ENCODE data around the gene VOPP1.

The VOPP1 gene

GRCh38 chr7:55561690-55562089 is 10.6 kb downstream of the VOPP1 start:
- Histone ChIP-seq H3K36me3 (ENCODE audit: insufficient read depth) (no peaks in the 10 kb centered on the region), H3K4me1 (ENCODE audit: low read depth, poor library complexity, severe bottlenecking) (peaks cover 100% of the 10 kb centered on the region), H2AFZ (ENCODE audit: low read depth) (no peak overlapping the region), H3K27ac (peak overlapping the region; percentile 23; the same call in 1 of the 2 replicates), H3K27me3 (ENCODE audit: insufficient read depth, low read depth) (no peaks in the 10 kb centered on the region), H3K4me2 (no peak overlapping the region; the same call in 1 of the 2 replicates), H3K4me3 (IDR thresholded peaks at IDR 0.05; ENCODE audit: insufficient read depth, low read depth, low read length) (no peak overlapping the region), H4K20me1 (ENCODE audit: insufficient read depth) (peaks cover 66% of the 10 kb centered on the region), H3K9ac (no peak overlapping the region), H3K79me2 (ENCODE audit: insufficient read depth, low read depth) (peaks cover 100% of the 10 kb centered on the region)
- TF ChIP-seq, protein P1, sequence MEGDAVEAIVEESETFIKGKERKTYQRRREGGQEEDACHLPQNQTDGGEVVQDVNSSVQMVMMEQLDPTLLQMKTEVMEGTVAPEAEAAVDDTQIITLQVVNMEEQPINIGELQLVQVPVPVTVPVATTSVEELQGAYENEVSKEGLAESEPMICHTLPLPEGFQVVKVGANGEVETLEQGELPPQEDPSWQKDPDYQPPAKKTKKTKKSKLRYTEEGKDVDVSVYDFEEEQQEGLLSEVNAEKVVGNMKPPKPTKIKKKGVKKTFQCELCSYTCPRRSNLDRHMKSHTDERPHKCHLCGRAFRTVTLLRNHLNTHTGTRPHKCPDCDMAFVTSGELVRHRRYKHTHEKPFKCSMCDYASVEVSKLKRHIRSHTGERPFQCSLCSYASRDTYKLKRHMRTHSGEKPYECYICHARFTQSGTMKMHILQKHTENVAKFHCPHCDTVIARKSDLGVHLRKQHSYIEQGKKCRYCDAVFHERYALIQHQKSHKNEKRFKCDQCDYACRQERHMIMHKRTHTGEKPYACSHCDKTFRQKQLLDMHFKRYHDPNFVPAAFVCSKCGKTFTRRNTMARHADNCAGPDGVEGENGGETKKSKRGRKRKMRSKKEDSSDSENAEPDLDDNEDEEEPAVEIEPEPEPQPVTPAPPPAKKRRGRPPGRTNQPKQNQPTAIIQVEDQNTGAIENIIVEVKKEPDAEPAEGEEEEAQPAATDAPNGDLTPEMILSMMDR (conservative IDR thresholded peaks at IDR 0.05; ENCODE audit: low read depth, low read length) = no peak

DNA sequence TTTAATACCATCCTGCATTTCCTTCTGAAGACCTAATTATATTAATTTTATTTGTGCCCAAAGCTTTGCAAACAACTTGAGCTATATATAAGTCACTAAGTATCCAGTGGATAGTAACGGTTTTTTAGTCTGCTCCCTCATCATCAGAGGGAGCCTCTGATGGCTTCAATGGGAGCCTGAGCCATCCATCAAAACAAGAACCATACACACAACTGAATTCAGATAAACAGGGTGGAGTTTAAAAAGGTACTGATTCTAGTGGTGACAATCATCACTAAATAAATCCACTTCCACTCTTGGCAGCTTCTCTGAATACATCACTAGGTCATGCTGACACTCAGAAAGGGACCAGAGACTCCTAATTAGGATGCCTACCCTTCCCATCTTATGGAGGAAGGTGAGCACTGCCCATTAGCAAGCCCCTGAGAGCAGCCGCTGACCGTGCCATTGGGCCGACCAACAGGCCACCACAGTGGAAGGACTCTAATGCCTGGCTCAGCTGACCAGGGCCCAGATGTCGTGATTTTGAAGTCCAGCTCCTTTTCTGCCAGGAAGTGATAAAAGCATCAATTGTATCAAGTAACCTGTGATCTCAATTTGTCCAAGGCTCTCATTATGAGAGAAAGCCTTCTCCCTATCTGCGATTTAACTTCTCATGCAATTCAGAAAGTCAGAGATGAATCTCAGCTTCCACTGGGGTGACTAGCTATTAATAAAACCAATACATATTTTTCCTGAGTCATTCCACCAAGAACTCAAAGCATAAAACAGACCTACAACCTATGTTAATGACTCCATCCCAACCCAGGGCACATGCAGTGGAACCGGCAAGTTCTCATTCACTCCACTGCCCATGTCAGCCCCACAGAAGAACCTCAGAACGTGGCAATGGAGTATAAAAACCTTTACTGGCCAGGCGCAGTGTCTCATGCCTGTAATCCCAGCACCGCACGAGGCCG is 13.1 kb downstream of the VOPP1 start:
- Histone ChIP-seq H3K9ac (no peak overlapping the region), H3K36me3 (ENCODE audit: insufficient read depth) (peaks cover 4% of the 10 kb centered on the region; the same call in 1 of the 2 replicates), H3K4me3 (IDR thresholded peaks at IDR 0.05; ENCODE audit: insufficient read depth, low read depth, low read length) (no peak overlapping the region), H3K79me2 (ENCODE audit: insufficient read depth, low read depth) (peaks cover 100% of the 10 kb centered on the region), H2AFZ (ENCODE audit: low read depth) (no peak overlapping the region), H3K4me1 (ENCODE audit: low read depth, poor library complexity, severe bottlenecking) (peaks cover 100% of the 10 kb centered on the region), H3K27ac (peak overlapping the region; percentile 37; the same call in 1 of the 2 replicates), H3K27me3 (ENCODE audit: insufficient read depth, low read depth) (no peaks in the 10 kb centered on the region), H3K4me2 (peak overlapping the region; percentile 72), H4K20me1 (ENCODE audit: insufficient read depth) (peaks cover 46% of the 10 kb centered on the region)
- TF ChIP-seq, protein P1 (conservative IDR thresholded peaks at IDR 0.05; ENCODE audit: low read depth, low read length) = no peak

DNA sequence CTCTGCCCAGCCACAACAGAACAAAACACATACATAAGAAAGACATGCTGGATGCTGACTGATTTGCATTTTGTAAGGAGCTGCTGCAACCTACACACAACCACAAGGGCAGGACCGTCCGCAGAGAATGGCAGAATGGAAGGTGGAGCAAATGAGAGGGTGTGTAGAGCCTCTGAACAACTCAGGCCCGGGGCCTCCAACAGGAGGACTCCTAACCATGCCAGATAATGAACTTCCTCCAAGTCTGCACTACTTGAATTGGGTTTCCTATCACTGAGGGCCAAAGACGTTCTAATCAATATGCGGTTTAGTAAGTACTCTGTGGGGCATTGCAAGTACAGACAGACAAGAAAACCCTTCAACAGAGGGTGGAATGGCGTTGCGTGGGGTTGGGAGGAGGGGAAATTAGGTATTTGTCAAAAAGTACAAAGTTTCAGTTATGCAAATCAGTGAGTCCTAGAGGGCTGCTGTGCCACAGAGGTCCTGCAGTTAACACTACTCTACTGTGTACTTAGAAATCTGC is 14.6 kb downstream of the VOPP1 start:
- Histone ChIP-seq H3K9ac (peak overlapping the region; percentile 5; the same call in 1 of the 2 replicates), H3K27ac (peak overlapping the region; percentile 37), H3K4me1 (ENCODE audit: low read depth, poor library complexity, severe bottlenecking) (peaks cover 97% of the 10 kb centered on the region), H4K20me1 (ENCODE audit: insufficient read depth) (peaks cover 35% of the 10 kb centered on the region; the same call in 1 of the 2 replicates), H3K27me3 (ENCODE audit: insufficient read depth, low read depth) (no peaks in the 10 kb centered on the region), H3K4me2 (peak overlapping the region; percentile 72), H3K4me3 (IDR thresholded peaks at IDR 0.05; ENCODE audit: insufficient read depth, low read depth, low read length) (no peak overlapping the region), H2AFZ (ENCODE audit: low read depth) (no peak overlapping the region), H3K79me2 (ENCODE audit: insufficient read depth, low read depth) (peaks cover 100% of the 10 kb centered on the region), H3K36me3 (ENCODE audit: insufficient read depth) (peaks cover 4% of the 10 kb centered on the region; the same call in 1 of the 2 replicates)
- TF ChIP-seq, protein P1 (conservative IDR thresholded peaks at IDR 0.05; ENCODE audit: low read depth, low read length) = no peak; the same call in 1 of the 2 replicates

DNA sequence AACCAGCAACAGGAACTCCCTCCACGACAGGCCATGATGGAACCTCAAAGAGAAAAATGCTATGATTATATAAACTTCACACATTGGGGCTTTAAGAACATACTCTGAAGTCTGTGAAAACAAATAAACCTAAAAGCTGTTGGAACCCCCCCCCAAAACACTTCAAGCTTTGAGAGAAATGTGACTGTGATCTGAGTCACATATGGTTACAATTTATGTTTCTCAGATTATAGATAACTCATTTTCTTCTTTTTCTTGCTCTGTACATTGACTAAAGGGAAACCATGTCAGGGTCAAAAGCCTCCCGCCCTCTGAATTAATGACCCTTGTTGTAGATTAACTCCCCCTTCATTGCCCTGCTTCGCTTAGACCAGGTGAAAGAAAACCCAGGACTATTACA is 15.8 kb downstream of the VOPP1 start:
- Histone ChIP-seq H3K36me3 (ENCODE audit: insufficient read depth) (peaks cover 4% of the 10 kb centered on the region; the same call in 1 of the 2 replicates), H3K79me2 (ENCODE audit: insufficient read depth, low read depth) (peaks cover 100% of the 10 kb centered on the region), H3K27me3 (ENCODE audit: insufficient read depth, low read depth) (no peaks in the 10 kb centered on the region), H3K9ac (peak overlapping the region; percentile 5; the same call in 1 of the 2 replicates), H3K4me3 (IDR thresholded peaks at IDR 0.05; ENCODE audit: insufficient read depth, low read depth, low read length) (no peak overlapping the region), H4K20me1 (ENCODE audit: insufficient read depth) (peaks cover 29% of the 10 kb centered on the region), H3K4me1 (ENCODE audit: low read depth, poor library complexity, severe bottlenecking) (peaks cover 91% of the 10 kb centered on the region), H2AFZ (ENCODE audit: low read depth) (no peak overlapping the region), H3K27ac (peak overlapping the region; percentile 37; the same call in 1 of the 2 replicates), H3K4me2 (peak overlapping the region; percentile 72)
- TF ChIP-seq, protein P1 (conservative IDR thresholded peaks at IDR 0.05; ENCODE audit: low read depth, low read length) = no peak
